Omental fat pad (tissue), 4 donors: Measurements from ENCODE around the gene SCEL. TPM values are rescaled to one million over a fixed set of nuclear protein-coding genes. Genes with fewer than 3 reads are reported as not detected.

Source experiments
- ATAC-seq: fragments of 150-250 bp; one replicate; pipeline ENCODE4 v1.9.1; 2016; ENCODE audit warnings: mild to moderate bottlenecking, moderate library complexity; ENCODE audit not compliant: low FRiP score
- DNase-seq: peaks from one replicate; pipeline ENCODE4 v3.0.0-alpha.2; 2019; ENCODE audit warnings: low spot score
- CTCF ChIP-seq, 3 donors: fragments of 450-650 bp; IDR thresholded peaks; one replicate each; pipeline ENCODE4 v1.5.1; 2016 to 2017; ENCODE audit warnings: antibody characterized with exemption in 3 of 3, mild to moderate bottlenecking in 3 of 3, moderate library complexity in 2 of 3
- total RNA-seq, 4 donors: library from RNA; depleted of rRNA; stranded (reverse); fragments of >200 nt; gene quantifications; one replicate each; pipeline ENCODE4 v1.1.0, GENCODE V29; 2016

Gene SCEL
- total RNA-seq, 4 donors from 2014 or later: 0.94 to 6.9 (median 4.1) TPM

GRCh38 chr13:77521194-77521593 is 14.3 kb upstream of the SCEL start:
- ATAC-seq (peak; percentile 62), DNase-seq (no peak)
- no peak for TF ChIP-seq CTCF (IDR thresholded peaks at IDR 0.05)

GRCh38 chr13:77521595-77522367 is 13.7 kb upstream of the SCEL start:
- TF ChIP-seq CTCF (IDR thresholded peaks at IDR 0.05): no peak
- ATAC-seq (peak; percentile 65), DNase-seq (no peak)

- ATAC-seq (no peak), DNase-seq (no peak)
- no peak for TF ChIP-seq CTCF (IDR thresholded peaks at IDR 0.05)
Measured at GRCh38 chr13:77522444-77522843, 13.1 kb upstream of the SCEL start.

GRCh38 chr13:77523386-77523785 is 12.1 kb upstream of the SCEL start:
- TF ChIP-seq CTCF (IDR thresholded peaks at IDR 0.05): no peak
- no peak for DNase-seq
- no peak for ATAC-seq

GRCh38 chr13:77523834-77524728 is 11.4 kb upstream of the SCEL start:
- no peak for TF ChIP-seq CTCF (IDR thresholded peaks at IDR 0.05)
- DNase-seq: no peak
- ATAC-seq: no peak

- no peak for TF ChIP-seq CTCF (IDR thresholded peaks at IDR 0.05)
- no peak for ATAC-seq
- no peak for DNase-seq
Measured at GRCh38 chr13:77528414-77528813, 7.1 kb upstream of the SCEL start.
